Measurements from ENCODE around the gene SLK. TPM values are rescaled to one million over a fixed set of nuclear protein-coding genes. Genes with fewer than 3 reads are reported as not detected.

Gene SLK
- total and polyA plus RNA-seq, 4 donors, result 13.3 to 86.4 (median 31.3) TPM

GRCh38 chr10:104054430-104054829 lies 87.5 kb downstream of the SLK start:
- H3K9me3 ChIP-seq (ENCODE audit: control insufficient read depth in 4 of 4, insufficient read depth in 3 of 4, low read length in 3 of 4), result no peaks in the 10 kb centered on the region
- WGBS, 2 donors, result 79 to 91% methylated on average over 8 of the region's 8 CpGs
- H3K4me1 ChIP-seq (ENCODE audit: control insufficient read depth in 5 of 5, insufficient read depth in 5 of 5, low read length in 5 of 5), result peaks cover 0 to 9% (median 2%) of the 10 kb centered on the region in 5 donors
- DNase-seq, result no peak
- TF ChIP-seq CTCF (IDR thresholded peaks at IDR 0.05; ENCODE audit: control extremely low read depth, extremely low read depth), result no peak
- H3K4me3 ChIP-seq, result no peak overlapping the region
- H3K27ac ChIP-seq (ENCODE audit: low read depth in 1 of 2, low read length in 1 of 2), result no peak overlapping the region
- no peaks in the 10 kb centered on the region for H3K27me3 ChIP-seq (ENCODE audit: control insufficient read depth in 3 of 3, insufficient read depth in 3 of 3, low read length in 2 of 3)
- ATAC-seq (ENCODE audit: insufficient read depth, low FRiP score), result no peak
- H3K9ac ChIP-seq (ENCODE audit: insufficient read depth in 1 of 2, low read length in 2 of 2), result no peak overlapping the region
- H3K36me3 ChIP-seq (ENCODE audit: control insufficient read depth in 4 of 4, insufficient read depth in 4 of 4, low read length in 4 of 4), result no peaks in the 10 kb centered on the region

GRCh38 chr10:104056619-104057273 lies 89.8 kb downstream of the SLK start:
- WGBS, 2 donors, result 87 to 91% methylated on average over 14 of the region's 14 CpGs
- TF ChIP-seq CTCF (IDR thresholded peaks at IDR 0.05; ENCODE audit: control extremely low read depth, extremely low read depth), result no peak
- no peak for ATAC-seq (ENCODE audit: insufficient read depth, low FRiP score)
- H3K27me3 ChIP-seq (ENCODE audit: control insufficient read depth in 3 of 3, insufficient read depth in 3 of 3, low read length in 2 of 3), result no peaks in the 10 kb centered on the region
- no peak for DNase-seq
- H3K9me3 ChIP-seq (ENCODE audit: control insufficient read depth in 4 of 4, insufficient read depth in 3 of 4, low read length in 3 of 4), result no peaks in the 10 kb centered on the region
- no peak overlapping the region for H3K9ac ChIP-seq (ENCODE audit: insufficient read depth in 1 of 2, low read length in 2 of 2)
- no peaks in the 10 kb centered on the region for H3K36me3 ChIP-seq (ENCODE audit: control insufficient read depth in 4 of 4, insufficient read depth in 4 of 4, low read length in 4 of 4)
- H3K4me3 ChIP-seq, result no peak overlapping the region
- H3K4me1 ChIP-seq (ENCODE audit: control insufficient read depth in 5 of 5, insufficient read depth in 5 of 5, low read length in 5 of 5), result peaks cover 0 to 7% (median 0%) of the 10 kb centered on the region in 5 donors
- H3K27ac ChIP-seq (ENCODE audit: low read depth in 1 of 2, low read length in 1 of 2), result no peak overlapping the region

- WGBS, 2 donors, result 62 to 74% methylated on average over 6 of the region's 6 CpGs
- ATAC-seq (ENCODE audit: insufficient read depth, low FRiP score) (no peak), DNase-seq (no peak)
- TF ChIP-seq CTCF (IDR thresholded peaks at IDR 0.05; ENCODE audit: control extremely low read depth, extremely low read depth), result no peak
- H3K9ac ChIP-seq (ENCODE audit: insufficient read depth in 1 of 2, low read length in 2 of 2), result no peak overlapping the region
- peaks cover 0 to under 1% (median 0%) of the 10 kb centered on the region in 5 donors for H3K4me1 ChIP-seq (ENCODE audit: control insufficient read depth in 5 of 5, insufficient read depth in 5 of 5, low read length in 5 of 5)
- H3K27me3 ChIP-seq (ENCODE audit: control insufficient read depth in 3 of 3, insufficient read depth in 3 of 3, low read length in 2 of 3), result no peaks in the 10 kb centered on the region
- no peaks in the 10 kb centered on the region for H3K36me3 ChIP-seq (ENCODE audit: control insufficient read depth in 4 of 4, insufficient read depth in 4 of 4, low read length in 4 of 4)
- no peak overlapping the region for H3K4me3 ChIP-seq
- H3K9me3 ChIP-seq (ENCODE audit: control insufficient read depth in 4 of 4, insufficient read depth in 3 of 4, low read length in 3 of 4), result no peaks in the 10 kb centered on the region
- H3K27ac ChIP-seq (ENCODE audit: low read depth in 1 of 2, low read length in 1 of 2), result no peak overlapping the region
Observed at GRCh38 chr10:104057717-104058116, 90.8 kb downstream of the SLK start.

- H3K9ac ChIP-seq (ENCODE audit: insufficient read depth in 1 of 2, low read length in 2 of 2), result no peak overlapping the region
- DNase-seq (no peak), ATAC-seq (ENCODE audit: insufficient read depth, low FRiP score) (no peak)
- H3K9me3 ChIP-seq (ENCODE audit: control insufficient read depth in 4 of 4, insufficient read depth in 3 of 4, low read length in 3 of 4), result no peaks in the 10 kb centered on the region
- H3K27ac ChIP-seq (ENCODE audit: low read depth in 1 of 2, low read length in 1 of 2), result no peak overlapping the region
- H3K4me3 ChIP-seq, result no peak overlapping the region
- WGBS, 2 donors, result 78 to 87% methylated on average over 4 of the region's 4 CpGs
- no peaks in the 10 kb centered on the region for H3K36me3 ChIP-seq (ENCODE audit: control insufficient read depth in 4 of 4, insufficient read depth in 4 of 4, low read length in 4 of 4)
- no peak for TF ChIP-seq CTCF (IDR thresholded peaks at IDR 0.05; ENCODE audit: control extremely low read depth, extremely low read depth)
- no peaks in the 10 kb centered on the region for H3K4me1 ChIP-seq (ENCODE audit: control insufficient read depth in 5 of 5, insufficient read depth in 5 of 5, low read length in 5 of 5)
- H3K27me3 ChIP-seq (ENCODE audit: control insufficient read depth in 3 of 3, insufficient read depth in 3 of 3, low read length in 2 of 3), result no peaks in the 10 kb centered on the region
Observed at GRCh38 chr10:104059364-104059763, 92.4 kb downstream of the SLK start.

Data from lung (tissue), 12 donors.